Natural killer cell treated with Interleukin-12 subunit alpha and Interleukin-12 subunit beta and Interleukin-15 and Interleukin-18, amount 100 ng/mL, for 72 hours (primary cell): Measurements from ENCODE around the gene VANGL1. TPM values are rescaled to one million over a fixed set of nuclear protein-coding genes. Genes with fewer than 3 reads are reported as not detected.

ENCODE experiments used
- ATAC-seq, 2 donors: fragments of 150-1000 bp; cut with Tn5 transposase in 1 of 2; sonication (Bioruptor Pico), chemical (Tn5 transposase) in 1 of 2; 2 replicates each; pipeline ENCODE4 v1.10.0; 2021
- DNase-seq: peaks from one replicate; pipeline ENCODE4 v3.0.0; 2022; ENCODE audit warnings: low spot score
- H3K27ac Mint-ChIP-seq, 2 donors: 1 replicate in 1 of 2; 2 replicates in 1 of 2; pipeline ENCODE4 v1.8.0; 2022; ENCODE audit warnings: mixed read lengths in 2 of 2, mild to moderate bottlenecking in 1 of 2, moderate library complexity in 1 of 2
- H3K27me3 Mint-ChIP-seq, 2 donors: 1 replicate in 1 of 2; 2 replicates in 1 of 2; pipeline ENCODE4 v1.8.0; 2022; ENCODE audit warnings: mixed read lengths in 2 of 2
- H3K36me3 Mint-ChIP-seq: one replicate; pipeline ENCODE4 v1.8.0; 2022; ENCODE audit warnings: mixed read lengths
- H3K4me1 Mint-ChIP-seq, 2 donors: 1 replicate in 1 of 2; 2 replicates in 1 of 2; pipeline ENCODE4 v1.8.0; 2022; ENCODE audit warnings: low read depth in 2 of 2, mixed read lengths in 2 of 2, mild to moderate bottlenecking in 1 of 2
- H3K4me3 Mint-ChIP-seq: one replicate; pipeline ENCODE4 v1.8.0; 2022; ENCODE audit warnings: mixed read lengths
- H3K9me3 Mint-ChIP-seq: 2 replicates; pipeline ENCODE4 v1.8.0; 2022; ENCODE audit warnings: mixed read lengths
- total RNA-seq, 2 donors: library from RNA; stranded (reverse); gene quantifications; one replicate each; pipeline ENCODE4 v1.2.3, GENCODE V29; 2022

VANGL1 gene
- 1 to 10 TPM; 6.5 to 7.3 TPM for total RNA-seq

- Mint-ChIP-seq H3K36me3 (peaks cover 26% of the 10 kb centered on the region), H3K27ac (peak within 1 kb of the TSS in 1 of 2 donors; percentile 34), H3K4me1 (peaks cover 10 to 15% of the 10 kb centered on the region in 2 donors), H3K9me3 (peaks cover 18% of the 10 kb centered on the region), H3K27me3 (peaks cover 0 to 8% of the 10 kb centered on the region in 2 donors), H3K4me3 (peak within 1 kb of the TSS; percentile 86)
- peak; percentile 89 to 91 for ATAC-seq
- DNase-seq: peak; percentile 79
These were observed at the start of gene VANGL1 for GRCh38 chr1:115641762-115642167. VANGL1 (plus strand) TSS chr1:115641970; CDS start chr1:115651414, 9,444 bp downstream.

- no peak for ATAC-seq
- peaks cover 4% of the 10 kb centered on the region for H3K36me3 Mint-ChIP-seq
- H3K27ac Mint-ChIP-seq: no peak overlapping the region
- peaks cover 0 to 8% of the 10 kb centered on the region in 2 donors for H3K27me3 Mint-ChIP-seq
- DNase-seq: no peak
- H3K9me3 Mint-ChIP-seq: peaks cover 4% of the 10 kb centered on the region
- H3K4me3 Mint-ChIP-seq: no peak overlapping the region
- no peaks in the 10 kb centered on the region for H3K4me1 Mint-ChIP-seq
These were observed 49.5 kb upstream of the VANGL1 start for GRCh38 chr1:115592264-115592663.

GRCh38 chr1:115593365-115594259, 48.2 kb upstream of the VANGL1 start:
- no peak overlapping the region for H3K27ac Mint-ChIP-seq
- H3K4me1 Mint-ChIP-seq: no peaks in the 10 kb centered on the region
- ATAC-seq (no peak), DNase-seq (no peak)
- no peaks in the 10 kb centered on the region for H3K36me3 Mint-ChIP-seq
- H3K4me3 Mint-ChIP-seq: no peak overlapping the region
- H3K27me3 Mint-ChIP-seq: peaks cover 1 to 8% of the 10 kb centered on the region in 2 donors
- peaks cover 4% of the 10 kb centered on the region for H3K9me3 Mint-ChIP-seq

- DNase-seq (no peak), ATAC-seq (no peak)
- peaks cover 4% of the 10 kb centered on the region for H3K9me3 Mint-ChIP-seq
- no peak overlapping the region for H3K4me3 Mint-ChIP-seq
- no peak overlapping the region for H3K27ac Mint-ChIP-seq
- H3K27me3 Mint-ChIP-seq: peaks cover 3 to 12% of the 10 kb centered on the region in 2 donors
- H3K4me1 Mint-ChIP-seq: no peaks in the 10 kb centered on the region
- H3K36me3 Mint-ChIP-seq: no peaks in the 10 kb centered on the region
These were observed 47.2 kb upstream of the VANGL1 start for GRCh38 chr1:115594600-115594999.

GRCh38 chr1:115595279-115596079, 46.3 kb upstream of the VANGL1 start:
- no peak overlapping the region for H3K4me3 Mint-ChIP-seq
- H3K4me1 Mint-ChIP-seq: no peaks in the 10 kb centered on the region
- peak; percentile 76 for DNase-seq
- no peak overlapping the region for H3K27ac Mint-ChIP-seq
- H3K27me3 Mint-ChIP-seq: peaks cover 3 to 12% of the 10 kb centered on the region in 2 donors
- no peaks in the 10 kb centered on the region for H3K9me3 Mint-ChIP-seq
- peak; percentile 57 to 65 for ATAC-seq
- H3K36me3 Mint-ChIP-seq: no peaks in the 10 kb centered on the region

GRCh38 chr1:115596080-115596780, 45.5 kb upstream of the VANGL1 start:
- no peak for ATAC-seq
- Mint-ChIP-seq H3K4me1 (no peaks in the 10 kb centered on the region), H3K4me3 (no peak overlapping the region), H3K36me3 (no peaks in the 10 kb centered on the region), H3K9me3 (no peaks in the 10 kb centered on the region), H3K27ac (no peak overlapping the region), H3K27me3 (peaks cover 3 to 13% of the 10 kb centered on the region in 2 donors)
- DNase-seq: no peak

GRCh38 chr1:115604508-115604907, 37.3 kb upstream of the VANGL1 start:
- DNase-seq: no peak
- H3K9me3 Mint-ChIP-seq: no peaks in the 10 kb centered on the region
- H3K4me1 Mint-ChIP-seq: no peaks in the 10 kb centered on the region
- no peaks in the 10 kb centered on the region for H3K36me3 Mint-ChIP-seq
- H3K4me3 Mint-ChIP-seq: no peak overlapping the region
- no peak overlapping the region for H3K27ac Mint-ChIP-seq
- H3K27me3 Mint-ChIP-seq: peaks cover 10 to 33% of the 10 kb centered on the region in 2 donors
- ATAC-seq: no peak

GRCh38 chr1:115606305-115606704, 35.5 kb upstream of the VANGL1 start:
- peaks cover 10 to 31% of the 10 kb centered on the region in 2 donors for H3K27me3 Mint-ChIP-seq

GRCh38 chr1:115609021-115609420, 32.7 kb upstream of the VANGL1 start:
- Mint-ChIP-seq H3K27ac (no peak overlapping the region), H3K4me1 (no peaks in the 10 kb centered on the region), H3K36me3 (no peaks in the 10 kb centered on the region), H3K4me3 (no peak overlapping the region), H3K9me3 (no peaks in the 10 kb centered on the region), H3K27me3 (peaks cover 25 to 45% of the 10 kb centered on the region in 2 donors)
- DNase-seq: no peak
- no peak for ATAC-seq

More at GRCh38 chr1:115606305-115606704, 35.5 kb upstream of the VANGL1 start:
- no peak overlapping the region for H3K27ac Mint-ChIP-seq
- peak in 1 of 2 donors; percentile 20 for ATAC-seq
- no peak for DNase-seq
- no peaks in the 10 kb centered on the region for H3K9me3 Mint-ChIP-seq
- H3K36me3 Mint-ChIP-seq: no peaks in the 10 kb centered on the region
- H3K4me3 Mint-ChIP-seq: no peak overlapping the region
- no peaks in the 10 kb centered on the region for H3K4me1 Mint-ChIP-seq

GRCh38 chr1:115613767-115614166, 28.0 kb upstream of the VANGL1 start:
- Mint-ChIP-seq H3K27ac (no peak overlapping the region), H3K9me3 (no peaks in the 10 kb centered on the region), H3K4me1 (no peaks in the 10 kb centered on the region), H3K4me3 (no peak overlapping the region), H3K27me3 (peaks cover 35 to 42% of the 10 kb centered on the region in 2 donors), H3K36me3 (peaks cover 5% of the 10 kb centered on the region)
- DNase-seq (no peak), ATAC-seq (peak in 1 of 2 donors; percentile 62)

- H3K9me3 Mint-ChIP-seq: peaks cover 11% of the 10 kb centered on the region
- no peak overlapping the region for H3K4me3 Mint-ChIP-seq
- no peaks in the 10 kb centered on the region for H3K4me1 Mint-ChIP-seq
- no peak overlapping the region for H3K27ac Mint-ChIP-seq
- peaks cover 20% of the 10 kb centered on the region for H3K36me3 Mint-ChIP-seq
- peaks cover 21 to 32% of the 10 kb centered on the region in 2 donors for H3K27me3 Mint-ChIP-seq
- ATAC-seq (no peak), DNase-seq (no peak)
These were observed 21.3 kb upstream of the VANGL1 start for GRCh38 chr1:115620453-115620852.

GRCh38 chr1:115620950-115621349, 20.8 kb upstream of the VANGL1 start:
- H3K36me3 Mint-ChIP-seq: peaks cover 20% of the 10 kb centered on the region
- H3K27ac Mint-ChIP-seq: no peak overlapping the region
- ATAC-seq (no peak), DNase-seq (no peak)
- H3K4me1 Mint-ChIP-seq: no peaks in the 10 kb centered on the region
- peaks cover 17 to 28% of the 10 kb centered on the region in 2 donors for H3K27me3 Mint-ChIP-seq
- no peak overlapping the region for H3K4me3 Mint-ChIP-seq
- peaks cover 11% of the 10 kb centered on the region for H3K9me3 Mint-ChIP-seq

- peaks cover 19% of the 10 kb centered on the region for H3K36me3 Mint-ChIP-seq
- no peak for DNase-seq
- H3K27me3 Mint-ChIP-seq: peaks cover 24 to 31% of the 10 kb centered on the region in 2 donors
- peaks cover 13% of the 10 kb centered on the region for H3K9me3 Mint-ChIP-seq
- no peaks in the 10 kb centered on the region for H3K4me1 Mint-ChIP-seq
- H3K27ac Mint-ChIP-seq: no peak overlapping the region
- H3K4me3 Mint-ChIP-seq: no peak overlapping the region
- ATAC-seq: no peak
These were observed 16.9 kb upstream of the VANGL1 start for GRCh38 chr1:115624859-115625258.
